Lung (tissue), 12 donors: Measurements from ENCODE around the gene SLC25A17. TPM values are rescaled to one million over a fixed set of nuclear protein-coding genes. Genes with fewer than 3 reads are reported as not detected.

Source experiments
- ATAC-seq: fragments of 200-7000 bp; cut with Tn5 transposase; one replicate; pipeline ENCODE4 v1.9.1; 2020; ENCODE audit warnings: moderate number of reproducible peaks; ENCODE audit not compliant: insufficient read depth, low FRiP score
- DNase-seq, 3 donors: peaks; one replicate each; pipeline ENCODE4 v3.0.0-alpha.2; 2013 to 2017
- H3K27ac ChIP-seq, 2 donors: one replicate each; pipeline ENCODE4 v1.5.1; 2013; ENCODE audit warnings: mild to moderate bottlenecking in 2 of 2, moderate library complexity in 2 of 2, control low read depth in 1 of 2, inconsistent platforms in 1 of 2, low read depth in 1 of 2, low read length in 1 of 2
- H3K27me3 ChIP-seq, 3 donors: one replicate each; pipeline ENCODE4 v1.5.1; 2013; ENCODE audit warnings: low read length in 2 of 3; ENCODE audit not compliant: control insufficient read depth in 3 of 3, insufficient read depth in 3 of 3
- H3K36me3 ChIP-seq, 4 donors: one replicate each; pipeline ENCODE4 v1.5.1; 2013; ENCODE audit warnings: low read length in 4 of 4, mild to moderate bottlenecking in 1 of 4, moderate library complexity in 1 of 4; ENCODE audit not compliant: control insufficient read depth in 4 of 4, insufficient read depth in 4 of 4
- H3K4me1 ChIP-seq, 5 donors: one replicate each; pipeline ENCODE4 v1.5.1; 2013; ENCODE audit warnings: low read length in 5 of 5, mild to moderate bottlenecking in 2 of 5, moderate library complexity in 1 of 5; ENCODE audit not compliant: control insufficient read depth in 5 of 5, insufficient read depth in 5 of 5
- H3K4me3 ChIP-seq: one replicate; pipeline ENCODE4 v1.5.1; 2013; ENCODE audit warnings: mild to moderate bottlenecking, control low read depth, moderate library complexity
- H3K9ac ChIP-seq, 2 donors: one replicate each; pipeline ENCODE4 v1.5.1; 2013; ENCODE audit warnings: low read length in 2 of 2, control low read depth in 1 of 2; ENCODE audit not compliant: insufficient read depth in 1 of 2
- H3K9me3 ChIP-seq, 4 donors: one replicate each; pipeline ENCODE4 v1.5.1; 2013; ENCODE audit warnings: low read length in 3 of 4, mild to moderate bottlenecking in 1 of 4, moderate library complexity in 1 of 4; ENCODE audit not compliant: control insufficient read depth in 4 of 4, insufficient read depth in 3 of 4
- CTCF ChIP-seq: IDR thresholded peaks from 2 replicates; pipeline ENCODE4 v1.5.1; 2012; ENCODE audit warnings: mild to moderate bottlenecking; ENCODE audit errors: control extremely low read depth, extremely low read depth
- WGBS, 2 donors: extraction: QIAGEN DNeasy Blood & Tissue Kit; methylation state at CpG; one replicate each; pipeline ENCODE4 v1.1.7; 2013; 5-methylcytosine and 5-hydroxymethylcytosine counted together
- polyA plus RNA-seq, 2 donors: library from polyadenylated mRNA; stranded (reverse); fragments of 200-250 nt; gene quantifications; one replicate each; pipeline ENCODE4 v1.2.1, GENCODE V29; 2013
- total RNA-seq, 2 donors: library from RNA; depleted of rRNA in 1 of 2; stranded (reverse); fragments of >200 nt in 1 of 2; gene quantifications; one replicate each; pipeline ENCODE4 v1.2.1, GENCODE V29; 2014 to 2021
- donor health status: control.
- donor health status: control.
- donor health status: Bipolar disorder and iron deficiency.
- donor health status: healthy.
- donor health status: DM: yes; HTN: yes; CAD: no.

Gene SLC25A17
- total and polyA plus RNA-seq, 4 donors, result 13.7 to 17.4 (median 15.5) TPM

- no peak for TF ChIP-seq CTCF
- peaks cover 0 to 11% (median 2%) of the 10 kb centered on the region in 5 donors for H3K4me1 ChIP-seq
- no peak overlapping the region for H3K9ac ChIP-seq
- no peaks in the 10 kb centered on the region for H3K36me3 ChIP-seq
- H3K27ac ChIP-seq, result no peak overlapping the region
- ATAC-seq (no peak), DNase-seq (peak; percentile 51 to 74 (median 55))
- no peaks in the 10 kb centered on the region for H3K9me3 ChIP-seq
- H3K4me3 ChIP-seq, result no peak overlapping the region
- WGBS, 2 donors, result 31 to 49% methylated on average over 13 of the region's 13 CpGs
- H3K27me3 ChIP-seq, result no peaks in the 10 kb centered on the region
These were observed 90.4 kb downstream of the SLC25A17 start for GRCh38 chr22:40728731-40729189.

GRCh38 chr22:40727964-40728615 is 91.1 kb downstream of the SLC25A17 start:
- Histone ChIP-seq H3K27ac (no peak overlapping the region), H3K9me3 (no peaks in the 10 kb centered on the region), H3K36me3 (no peaks in the 10 kb centered on the region), H3K4me1 (peaks cover 0 to 11% (median 2%) of the 10 kb centered on the region in 5 donors), H3K4me3 (no peak overlapping the region), H3K9ac (no peak overlapping the region), H3K27me3 (no peaks in the 10 kb centered on the region)
- ATAC-seq (no peak), DNase-seq (no peak)
- TF ChIP-seq CTCF, result no peak
- WGBS, 2 donors, result 93 to 94% methylated on average over 14 of the region's 14 CpGs

GRCh38 chr22:40727070-40727963 is 91.8 kb downstream of the SLC25A17 start:
- no peak for DNase-seq
- no peak overlapping the region for H3K9ac ChIP-seq

More at GRCh38 chr22:40727070-40727963, 91.8 kb downstream of the SLC25A17 start:
- no peak overlapping the region for H3K4me3 ChIP-seq
- no peaks in the 10 kb centered on the region for H3K36me3 ChIP-seq
- TF ChIP-seq CTCF, result no peak
- peaks cover 0 to 11% (median 2%) of the 10 kb centered on the region in 5 donors for H3K4me1 ChIP-seq
- no peaks in the 10 kb centered on the region for H3K27me3 ChIP-seq
- ATAC-seq, result no peak
- H3K9me3 ChIP-seq, result no peaks in the 10 kb centered on the region
- H3K27ac ChIP-seq, result no peak overlapping the region
- 92 to 94% methylated on average over 11 of the region's 11 CpGs for WGBS, 2 donors
